HCT116 (cell line): Measurements from ENCODE around the gene REG1B. TPM values are rescaled to one million over a fixed set of nuclear protein-coding genes. Genes with fewer than 3 reads are reported as not detected.

Experiments
- ATAC-seq: fragments of 200-7000 bp; cut with Tn5 transposase; 2 replicates; pipeline ENCODE4 v1.9.1; 2020; ENCODE audit warnings: mild to moderate bottlenecking, moderate library complexity
- BruUV-seq: library from RNA; stranded (reverse); fragments of 400-500 nt; replicated peaks from 2 replicates; lab custom pipeline; 2021; lab: Mats Ljungman, UMichigan
- CTCF ChIA-PET: fragments of 300-600 bp; sonication (Branson Sonifier 250); formaldehyde crosslinking; loops from one replicate; lab custom pipeline; 2021; ENCODE audit warnings: antibody characterized with exemption; lab: Charles Lee
- POLR2A ChIA-PET: fragments of 300-600, 350-600 bp; sonication (Branson Sonifier 250); formaldehyde crosslinking; loops from one replicate; lab custom pipeline; 2021; ENCODE audit warnings: antibody characterized with exemption; lab: Charles Lee
- RAD21 ChIA-PET, 2 experiments: fragments of 300-600 bp; sonication (Branson Sonifier 250); formaldehyde crosslinking; loops; one replicate each; lab custom pipeline; 2023; ENCODE audit warnings: low total read pairs in 2 of 2; ENCODE audit not compliant: uncharacterized antibody in 2 of 2, unreplicated experiment in 2 of 2, low non-redundant PET in 1 of 2; lab: Charles Lee
- DNase-seq: peaks from one replicate; pipeline ENCODE4 v3.0.0-alpha.2; 2010; ENCODE audit warnings: low read depth, low spot score
- H2AFZ ChIP-seq: fragments of 200-600 bp; shearing (Covaris generic), sonication (generic); 2 replicates; pipeline ENCODE4 v1.6.1; 2017; ENCODE audit warnings: low read depth, mixed run types, mixed read lengths, antibody characterized with exemption, low read length; ENCODE audit not compliant: poor library complexity, severe bottlenecking
- H3K27ac ChIP-seq: 2 replicates; pipeline ENCODE4 v1.5.1; 2012; ENCODE audit warnings: low read depth, low read length
- H3K27me3 ChIP-seq: fragments of 200-600 bp; sonication (generic); 2 replicates; pipeline ENCODE4 v1.6.1; 2016; ENCODE audit warnings: mixed run types, low read length, mixed read lengths; ENCODE audit not compliant: insufficient read depth
- H3K36me3 ChIP-seq, 2 experiments: fragments of 200-500 bp in 1 of 2; fragments of 200-600 bp in 1 of 2; sonication (Bioruptor generic) in 1 of 2; sonication (generic) in 1 of 2; 2 replicates each; pipeline versions ENCODE4 v1.5.1 to v1.6.1; 2014 to 2016; ENCODE audit warnings: low read length in 2 of 2, inconsistent platforms in 1 of 2, mixed read lengths in 1 of 2, mixed run types in 1 of 2; ENCODE audit not compliant: insufficient read depth in 2 of 2, control insufficient read depth in 1 of 2
- H3K4me1 ChIP-seq, 2 experiments: fragments of 200-600 bp in 1 of 2; sonication (generic) in 1 of 2; 2 replicates each; pipeline versions ENCODE4 v1.5.1 to v1.6.1; 2012 to 2017; ENCODE audit warnings: low read length in 2 of 2, inconsistent platforms in 1 of 2, mild to moderate bottlenecking in 1 of 2, mixed read lengths in 1 of 2, mixed run types in 1 of 2, moderate library complexity in 1 of 2; ENCODE audit not compliant: insufficient read depth in 2 of 2, control insufficient read depth in 1 of 2
- H3K4me2 ChIP-seq: fragments of 200-600 bp; sonication (generic); 2 replicates; pipeline ENCODE4 v1.6.1; 2017; ENCODE audit warnings: mixed run types, low read length, mixed read lengths
- H3K4me3 ChIP-seq, 2 experiments: fragments of 200-600 bp in 1 of 2; sonication (generic) in 1 of 2; replicated peaks in 1 of 2; 2 replicates each; pipeline ENCODE4 v1.5.1; 2011 to 2016; ENCODE audit warnings: low read length in 2 of 2, control low read depth in 1 of 2, low read depth in 1 of 2, mild to moderate bottlenecking in 1 of 2, mixed read lengths in 1 of 2, mixed run types in 1 of 2
- H3K79me2 ChIP-seq: fragments of 200-600 bp; sonication (generic); 2 replicates; pipeline ENCODE4 v1.6.1; 2017; ENCODE audit warnings: mild to moderate bottlenecking, mixed run types, low read length, moderate library complexity, mixed read lengths; ENCODE audit not compliant: insufficient read depth
- H3K9ac ChIP-seq: fragments of 200-600 bp; sonication (generic); 2 replicates; pipeline ENCODE4 v1.6.1; 2016; ENCODE audit warnings: low read length, mixed read lengths
- H3K9me2 ChIP-seq: fragments of 200-600 bp; sonication (generic), shearing (Covaris generic); 2 replicates; pipeline ENCODE4 v1.6.1; 2017; ENCODE audit warnings: mixed run types, mild to moderate bottlenecking, moderate library complexity; ENCODE audit not compliant: insufficient read depth
- H3K9me3 ChIP-seq, 2 experiments: fragments of 200-500 bp in 1 of 2; fragments of 200-600 bp in 1 of 2; sonication (Bioruptor generic) in 1 of 2; sonication (generic) in 1 of 2; 2 replicates each; pipeline ENCODE4 v1.6.1; 2014 to 2017; ENCODE audit warnings: low read length in 2 of 2, mixed read lengths in 2 of 2, inconsistent platforms in 1 of 2, low read depth in 1 of 2, mild to moderate bottlenecking in 1 of 2, mixed run types in 1 of 2, moderate library complexity in 1 of 2; ENCODE audit not compliant: control insufficient read depth in 1 of 2, insufficient read depth in 1 of 2
- H4K20me1 ChIP-seq: fragments of 200-600 bp; sonication (generic), shearing (Covaris generic); 2 replicates; pipeline ENCODE4 v1.6.1; 2017; ENCODE audit warnings: mixed run types, mild to moderate bottlenecking, moderate library complexity; ENCODE audit not compliant: insufficient read depth
- EGR1 ChIP-seq: IDR thresholded peaks from 2 replicates; pipeline ENCODE4 v1.6.1; 2012; ENCODE audit warnings: low read depth
- EZH2phosphoT487 ChIP-seq: fragments of 200-600 bp; IDR thresholded peaks from 2 replicates; pipeline ENCODE4 v1.6.1; 2018; ENCODE audit warnings: antibody characterized with exemption, borderline replicate concordance
- FOSL1 ChIP-seq: IDR thresholded peaks from 2 replicates; pipeline ENCODE4 v1.6.1; 2012; ENCODE audit warnings: low read depth
- JUND ChIP-seq: IDR thresholded peaks from 2 replicates; pipeline ENCODE4 v1.6.1; 2012
- POLR2A ChIP-seq: IDR thresholded peaks from 2 replicates; pipeline ENCODE4 v1.7.0; 2011; ENCODE audit warnings: borderline replicate concordance; ENCODE audit not compliant: insufficient read depth, insufficient read length; ENCODE audit errors: extremely low read depth
- POLR2AphosphoS5 ChIP-seq: IDR thresholded peaks from 2 replicates; pipeline ENCODE4 v1.6.1; 2011; ENCODE audit warnings: mild to moderate bottlenecking, low read depth, low read length, moderate library complexity
- REST ChIP-seq: IDR thresholded peaks from 2 replicates; pipeline ENCODE4 v1.6.1; 2012; ENCODE audit warnings: low read depth
- SP1 ChIP-seq: IDR thresholded peaks from 2 replicates; pipeline ENCODE4 v1.6.1; 2012; ENCODE audit warnings: low read depth
- SRF ChIP-seq: IDR thresholded peaks from 2 replicates; pipeline ENCODE4 v1.6.1; 2012; ENCODE audit warnings: low read depth
- ZNF274 ChIP-seq: fragments of 200-500 bp; sonication (Bioruptor generic); IDR thresholded peaks from 2 replicates; pipeline ENCODE4 v1.6.1; 2014; ENCODE audit warnings: mild to moderate bottlenecking, low read depth, low read length, inconsistent platforms
- intact Hi-C: fragments of 100-400 bp; cut with micrococcal nuclease; formaldehyde crosslinking; loops from 2 replicates; pipeline ENCODE4 v1.10.0; 2022
- total RNA-seq: library from RNA; stranded (reverse); gene quantifications from one replicate; pipeline ENCODE4 v1.2.1, GENCODE V29; 2021; ENCODE audit not compliant: unreplicated experiment

Gene REG1B
- total RNA-seq, 1 experiment from 2014 or later, result 4.2 TPM

GRCh38 chr2:79129260-79129659 is 41.5 kb upstream of the REG1B start:
- H2AFZ ChIP-seq, result no peak overlapping the region
- CTCF ChIA-PET, result no interaction called here
- no peak for TF ChIP-seq JUND
- TF ChIP-seq, all 23 proteins: peak for 0
- peaks cover 0 to 35% of the 10 kb centered on the region in 2 experiments; a peak in 2 of 4 replicates for H3K9me3 ChIP-seq
- H3K9me2 ChIP-seq, result no peaks in the 10 kb centered on the region
- DNase-seq (no peak), ATAC-seq (no peak)
- intact Hi-C loops, result no loop called here
- no peak overlapping the region for H3K4me3 ChIP-seq
- BruUV-seq, result no TSS peak
- ChIA-PET POLR2A (no interaction called here), RAD21 (no interaction called here)
- no peaks in the 10 kb centered on the region for H3K4me1 ChIP-seq
- H3K27ac ChIP-seq, result no peak overlapping the region
- H3K79me2 ChIP-seq, result no peaks in the 10 kb centered on the region
- no peaks in the 10 kb centered on the region for H3K27me3 ChIP-seq
- H3K36me3 ChIP-seq, result no peaks in the 10 kb centered on the region
- H4K20me1 ChIP-seq, result no peaks in the 10 kb centered on the region
- H3K9ac ChIP-seq, result no peak overlapping the region
- no peak overlapping the region for H3K4me2 ChIP-seq

GRCh38 chr2:79128406-79128805 is 40.6 kb upstream of the REG1B start:
- Histone ChIP-seq H3K4me1 (no peaks in the 10 kb centered on the region), H3K27ac (no peak overlapping the region), H3K4me3 (no peak overlapping the region), H3K9me2 (no peaks in the 10 kb centered on the region), H3K36me3 (no peaks in the 10 kb centered on the region), H3K79me2 (no peaks in the 10 kb centered on the region), H3K27me3 (no peaks in the 10 kb centered on the region), H4K20me1 (no peaks in the 10 kb centered on the region), H3K9ac (no peak overlapping the region), H3K9me3 (peaks cover 0 to 31% of the 10 kb centered on the region in 2 experiments; a peak in 2 of 4 replicates), H3K4me2 (no peak overlapping the region), H2AFZ (no peak overlapping the region)
- ATAC-seq (no peak), DNase-seq (no peak)
- ChIA-PET CTCF (no interaction called here), POLR2A (no interaction called here), RAD21 (no interaction called here)
- BruUV-seq, result no TSS peak
- TF ChIP-seq REST (no peak), POLR2AphosphoS5 (no peak), ZNF274 (no peak), SP1 (no peak), POLR2A (no peak), EGR1 (no peak), FOSL1 (no peak), SRF (no peak), EZH2phosphoT487 (no peak)
- intact Hi-C loops, result no loop called here
